ENCODE measurements around the gene SESN3. TPM values are rescaled to one million over a fixed set of nuclear protein-coding genes. Genes with fewer than 3 reads are reported as not detected.

SESN3 gene
- total RNA-seq, 1 donor from 2014 or later, result 87.2 TPM

GRCh38 chr11:95241681-95242081, 10.7 kb upstream of the SESN3 start:
- peak overlapping the region; percentile 60 for H3K4me3 Mint-ChIP-seq
- ATAC-seq (ENCODE audit: low read depth), result peak; percentile 75

GRCh38 chr11:95239871-95240649, 9.1 kb upstream of the SESN3 start:
- POLR2A ChIA-PET, result interaction anchor here (6.5 kb wide), 1 partner anchor 8 kb away, joined by 81 read pairs; the partner anchor contains the start of gene SESN3
- TF ChIP-seq, protein P1, sequence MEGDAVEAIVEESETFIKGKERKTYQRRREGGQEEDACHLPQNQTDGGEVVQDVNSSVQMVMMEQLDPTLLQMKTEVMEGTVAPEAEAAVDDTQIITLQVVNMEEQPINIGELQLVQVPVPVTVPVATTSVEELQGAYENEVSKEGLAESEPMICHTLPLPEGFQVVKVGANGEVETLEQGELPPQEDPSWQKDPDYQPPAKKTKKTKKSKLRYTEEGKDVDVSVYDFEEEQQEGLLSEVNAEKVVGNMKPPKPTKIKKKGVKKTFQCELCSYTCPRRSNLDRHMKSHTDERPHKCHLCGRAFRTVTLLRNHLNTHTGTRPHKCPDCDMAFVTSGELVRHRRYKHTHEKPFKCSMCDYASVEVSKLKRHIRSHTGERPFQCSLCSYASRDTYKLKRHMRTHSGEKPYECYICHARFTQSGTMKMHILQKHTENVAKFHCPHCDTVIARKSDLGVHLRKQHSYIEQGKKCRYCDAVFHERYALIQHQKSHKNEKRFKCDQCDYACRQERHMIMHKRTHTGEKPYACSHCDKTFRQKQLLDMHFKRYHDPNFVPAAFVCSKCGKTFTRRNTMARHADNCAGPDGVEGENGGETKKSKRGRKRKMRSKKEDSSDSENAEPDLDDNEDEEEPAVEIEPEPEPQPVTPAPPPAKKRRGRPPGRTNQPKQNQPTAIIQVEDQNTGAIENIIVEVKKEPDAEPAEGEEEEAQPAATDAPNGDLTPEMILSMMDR (IDR thresholded peaks at IDR 0.05), result no peak
- H3K4me3 Mint-ChIP-seq, result no peak overlapping the region
- H3K4me1 Mint-ChIP-seq, result peaks cover 36% of the 10 kb centered on the region
- no peaks in the 10 kb centered on the region for H3K9me3 Mint-ChIP-seq
- H3K27me3 Mint-ChIP-seq, result no peaks in the 10 kb centered on the region
- no peaks in the 10 kb centered on the region for H3K36me3 Mint-ChIP-seq (ENCODE audit: low read depth)
- intact Hi-C loops (cut with micrococcal nuclease), result loop anchor here (10.0 kb wide), 1 partner anchor 1025 kb away; no protein-coding TSS in a partner anchor
- CTCF ChIA-PET, result interaction anchor here (2.0 kb wide), 1 partner anchor 466 kb away, joined by 8 read pairs; no protein-coding TSS in a partner anchor
- no peak for DNase-seq
- no peak overlapping the region for H3K27ac Mint-ChIP-seq
- ATAC-seq (ENCODE audit: low read depth), result no peak

More at GRCh38 chr11:95241681-95242081, 10.7 kb upstream of the SESN3 start:
- Mint-ChIP-seq H3K4me1 (peaks cover 39% of the 10 kb centered on the region), H3K9me3 (no peaks in the 10 kb centered on the region), H3K27ac (peak overlapping the region; percentile 90), H3K27me3 (no peaks in the 10 kb centered on the region), H3K36me3 (ENCODE audit: low read depth) (no peaks in the 10 kb centered on the region)
- intact Hi-C loops (cut with micrococcal nuclease), result loop anchor here (1.0 kb wide), 2 partner anchors 8 to 9 kb away; no protein-coding TSS in a partner anchor
- CTCF ChIA-PET, result interaction anchor here (2.0 kb wide), 1 partner anchor 464 kb away, joined by 8 read pairs; no protein-coding TSS in a partner anchor
- TF ChIP-seq, protein P1 (IDR thresholded peaks at IDR 0.05), result no peak
- no peak for DNase-seq
- POLR2A ChIA-PET, result interaction anchor here (0.8 to 6.5 kb wide), 5 partner anchors 10 to 64 kb away, joined by 3 to 81 read pairs (median 5); partner anchors contain the start of gene SESN3

DNA sequence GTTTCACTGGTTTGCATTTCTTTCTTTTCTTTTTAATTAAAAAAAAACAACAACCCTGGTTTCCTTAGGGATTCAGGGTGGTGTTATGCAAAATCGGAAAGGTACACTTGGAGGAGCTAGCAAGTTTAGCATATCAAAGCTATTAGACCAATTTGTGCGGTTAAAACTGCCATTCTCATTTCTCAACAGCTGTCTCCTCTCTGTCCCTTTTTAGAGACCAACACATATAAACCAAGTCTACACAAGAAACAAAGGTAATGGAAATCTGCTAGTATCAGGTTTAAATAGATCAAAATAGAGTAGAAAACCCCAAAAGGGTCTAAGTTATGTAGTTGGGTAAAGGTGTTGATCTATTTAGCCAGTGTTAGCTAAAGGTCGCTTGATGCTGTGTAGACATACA, 1.7 kb upstream of the SESN3 start:
- Mint-ChIP-seq H3K36me3 (ENCODE audit: low read depth) (peaks cover 10% of the 10 kb centered on the region), H3K9me3 (no peaks in the 10 kb centered on the region), H3K27me3 (no peaks in the 10 kb centered on the region), H3K4me3 (no peak overlapping the region), H3K4me1 (peaks cover 50% of the 10 kb centered on the region), H3K27ac (no peak overlapping the region)
- ChIA-PET CTCF (interaction anchor here (0.8 to 3.2 kb wide), 12 partner anchors 11 to 536 kb away, joined by 3 to 57 read pairs (median 8); no protein-coding TSS in a partner anchor), POLR2A (interaction anchor here (0.7 to 5.2 kb wide), 46 partner anchors 9 to 1110 kb away, joined by 3 to 357 read pairs (median 5); partner anchors contain the start of genes CEP57, ENDOD1, FAM76B and MAML2)
- intact Hi-C loops (cut with micrococcal nuclease), result loop anchor here (1.0 to 10.0 kb wide), 6 partner anchors 9 to 1032 kb away; no protein-coding TSS in a partner anchor
- ATAC-seq (ENCODE audit: low read depth) (no peak), DNase-seq (no peak)
- TF ChIP-seq, protein P1 (IDR thresholded peaks at IDR 0.05), result no peak

DNA sequence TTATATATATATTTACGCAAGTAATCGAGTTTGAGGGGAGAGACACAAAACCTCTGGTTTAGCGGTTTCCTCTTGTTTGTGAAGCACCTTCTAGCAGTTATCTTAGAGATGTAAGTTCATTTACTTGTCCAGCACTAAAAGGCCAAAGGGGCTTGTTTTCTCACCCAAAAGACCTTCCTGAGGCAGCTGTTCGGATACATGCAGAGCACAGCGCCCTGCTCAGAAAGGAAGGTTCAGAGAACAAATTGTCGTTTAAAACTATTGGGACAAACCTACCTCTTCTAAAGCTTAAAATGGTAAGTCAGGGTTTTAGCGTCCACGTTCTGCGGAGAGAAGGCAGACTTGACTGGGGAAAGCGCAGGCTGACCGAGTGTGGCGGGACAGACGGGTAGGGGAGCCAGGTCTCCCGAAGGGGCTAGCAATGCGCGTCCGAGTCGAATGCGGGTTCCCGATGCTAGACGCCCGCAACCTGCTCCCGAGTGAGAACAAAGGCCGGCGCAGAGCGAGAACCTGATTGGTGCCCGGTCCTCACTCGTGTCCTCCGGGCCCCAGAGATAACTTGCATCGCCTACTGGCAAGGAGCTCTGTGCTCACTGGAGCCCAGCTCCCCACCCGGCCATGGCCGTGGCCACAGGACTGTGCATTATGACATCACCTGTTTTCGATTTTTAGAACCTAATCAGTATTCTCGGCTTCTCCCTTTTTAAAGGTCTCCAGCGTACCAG, 1.0 kb upstream of the SESN3 start:
- peak; percentile 66 for DNase-seq
- H3K36me3 Mint-ChIP-seq (ENCODE audit: low read depth), result peaks cover 14% of the 10 kb centered on the region
- H3K27ac Mint-ChIP-seq, result no peak overlapping the region
- no peaks in the 10 kb centered on the region for H3K9me3 Mint-ChIP-seq
- peaks cover 55% of the 10 kb centered on the region for H3K4me1 Mint-ChIP-seq
- ATAC-seq (ENCODE audit: low read depth), result peak; percentile 37
- intact Hi-C loops (cut with micrococcal nuclease), result loop anchor here (1.0 to 10.0 kb wide), 16 partner anchors 9 to 1033 kb away; partner anchors contain the start of gene CEP57
- ChIA-PET POLR2A (interaction anchor here (0.6 to 5.2 kb wide), 76 partner anchors 8 to 1448 kb away, joined by 3 to 357 read pairs (median 4); partner anchors contain the start of genes CEP57, ENDOD1, FAM76B and MAML2), CTCF (interaction anchor here (0.8 to 3.2 kb wide), 17 partner anchors 12 to 537 kb away, joined by 3 to 57 read pairs (median 6); no protein-coding TSS in a partner anchor)
- TF ChIP-seq, protein P1 (IDR thresholded peaks at IDR 0.05), result no peak
- no peak overlapping the region for H3K4me3 Mint-ChIP-seq
- no peaks in the 10 kb centered on the region for H3K27me3 Mint-ChIP-seq

Measured in activated B cell treated with CpG ODN at 0.5 μM for 24 hours (primary cell).